Upper lobe of left lung (tissue), 4 donors: ENCODE measurements around the gene WDR93.

Experiments used
- CTCF ChIP-seq, 6 experiments: fragments of 450-650 bp in 4 of 6; fragments of 200-600 bp in 2 of 6; sonication (generic) in 2 of 6; IDR thresholded peaks; one replicate each; pipeline ENCODE4 v1.5.1; 2016 to 2019; ENCODE audit warnings: antibody characterized with exemption in 6 of 6
- EP300 ChIP-seq, 4 donors: sonication (generic); formaldehyde crosslinking; IDR thresholded peaks; one replicate each; pipeline ENCODE4 v1.5.1; 2017; ENCODE audit warnings: antibody characterized with exemption in 4 of 4, control low read depth in 2 of 4
- POLR2A ChIP-seq, 4 donors: fragments of 450-650 bp; IDR thresholded peaks; one replicate each; pipeline ENCODE4 v1.5.1; 2016 to 2017; ENCODE audit warnings: antibody characterized with exemption in 4 of 4, mild to moderate bottlenecking in 2 of 4
- POLR2AphosphoS5 ChIP-seq, 2 donors: sonication (generic); formaldehyde crosslinking; IDR thresholded peaks; one replicate each; pipeline ENCODE4 v1.5.1; 2017; ENCODE audit warnings: antibody characterized with exemption in 2 of 2

DNA sequence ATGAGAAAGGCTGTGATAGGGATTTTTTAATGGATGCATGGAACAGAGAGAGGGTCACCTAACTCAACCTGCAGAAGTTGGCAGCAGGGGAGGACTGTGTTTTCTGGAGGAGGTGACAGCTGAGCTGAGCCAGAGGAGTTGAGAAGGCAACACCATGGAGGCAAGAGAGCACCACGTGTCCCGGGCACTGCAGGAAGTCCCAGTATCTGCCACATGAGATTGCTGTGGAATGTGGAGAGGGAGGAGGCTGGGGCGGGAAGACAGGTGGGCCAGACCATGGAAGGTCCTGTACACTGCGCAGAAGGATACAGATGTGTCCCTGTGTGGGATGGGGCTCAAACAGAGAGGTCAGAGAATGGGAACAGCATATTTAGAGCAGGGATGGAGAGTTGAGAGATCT, 45.2 kb downstream of the WDR93 start:
- no peak for TF ChIP-seq CTCF (IDR thresholded peaks at IDR 0.05)
- no peak for TF ChIP-seq POLR2AphosphoS5 (IDR thresholded peaks at IDR 0.05)
- TF ChIP-seq EP300 (IDR thresholded peaks at IDR 0.05) = no peak
- TF ChIP-seq POLR2A (IDR thresholded peaks at IDR 0.05) = no peak
